ENCODE results near the gene PLEKHH3.

- TF ChIP-seq POLR2A (IDR thresholded peaks at IDR 0.05) (no peak), CTCF (IDR thresholded peaks at IDR 0.05) (no peak)
Measured at GRCh38 chr17:42681976-42682721, 5.4 kb upstream of the PLEKHH3 start, which contains the start of gene CNTNAP1.

All from esophagus squamous epithelium (tissue), 4 donors.